GM23338 (cell line): ENCODE results near the gene PTPRO. TPM values are rescaled to one million over a fixed set of nuclear protein-coding genes. Genes with fewer than 3 reads are reported as not detected.

Experiments used
- ATAC-seq: fragments of 200-7000 bp; cut with Tn5 transposase; 3 replicates; pipeline ENCODE4 v1.9.1; 2020
- DNase-seq: peaks from one replicate; pipeline ENCODE4 v3.0.0-alpha.2; 2015; ENCODE audit warnings: low spot score
- H2AFZ ChIP-seq: fragments of 200-600 bp; sonication (generic); 2 replicates; pipeline ENCODE4 v1.8.0; 2016; ENCODE audit warnings: antibody characterized with exemption, mild to moderate bottlenecking, moderate library complexity
- H3F3A ChIP-seq: fragments of 200-600 bp; sonication (generic); replicated peaks from 2 replicates; pipeline ENCODE4 v1.8.0; 2017; ENCODE audit warnings: antibody characterized with exemption, mixed run types, low read depth
- H3K27ac ChIP-seq: fragments of 200-600 bp; sonication (generic); 2 replicates; pipeline ENCODE4 v1.6.1; 2016; ENCODE audit warnings: low read depth
- H3K27me3 ChIP-seq: fragments of 200-600 bp; sonication (generic); 2 replicates; pipeline ENCODE4 v1.8.0; 2016; ENCODE audit warnings: mild to moderate bottlenecking, mixed run types, moderate library complexity; ENCODE audit not compliant: insufficient read depth
- H3K36me3 ChIP-seq: fragments of 200-600 bp; sonication (generic); 2 replicates; pipeline ENCODE4 v1.8.0; 2016; ENCODE audit warnings: mild to moderate bottlenecking; ENCODE audit not compliant: insufficient read depth
- H3K4me1 ChIP-seq: fragments of 200-600 bp; sonication (generic); 2 replicates; pipeline ENCODE4 v1.8.0; 2016; ENCODE audit warnings: mild to moderate bottlenecking, moderate library complexity; ENCODE audit not compliant: insufficient read depth
- H3K4me2 ChIP-seq: fragments of 200-600 bp; sonication (generic); 2 replicates; pipeline ENCODE4 v1.7.1; 2017; ENCODE audit warnings: mixed run types
- H3K4me3 ChIP-seq: fragments of 200-600 bp; sonication (generic); 2 replicates; pipeline ENCODE4 v1.6.1; 2016; ENCODE audit warnings: mixed run types
- H3K79me2 ChIP-seq: fragments of 200-600 bp; sonication (generic); replicated peaks from 2 replicates; pipeline ENCODE4 v1.8.0; 2017; ENCODE audit warnings: mild to moderate bottlenecking; ENCODE audit not compliant: insufficient read depth
- H3K9me2 ChIP-seq: fragments of 200-600 bp; sonication (generic); 2 replicates; pipeline ENCODE4 v1.8.0; 2017; ENCODE audit not compliant: insufficient read depth
- H4K20me1 ChIP-seq: fragments of 200-600 bp; sonication (generic); replicated peaks from 2 replicates; pipeline ENCODE4 v1.8.0; 2017; ENCODE audit warnings: mild to moderate bottlenecking; ENCODE audit not compliant: insufficient read depth
- H3K27ac Mint-ChIP-seq: 2 replicates; pipeline ENCODE4 v1.8.0; 2020; ENCODE audit warnings: inconsistent platforms, mild to moderate bottlenecking, moderate library complexity, mixed read lengths
- H3K27me3 Mint-ChIP-seq: 3 replicates; pipeline ENCODE4 v1.8.0; 2022; ENCODE audit warnings: low read depth, mild to moderate bottlenecking, moderate library complexity, mixed read lengths, inconsistent platforms; ENCODE audit not compliant: insufficient read depth, poor library complexity
- H3K36me3 Mint-ChIP-seq: 3 replicates; pipeline ENCODE4 v1.8.0; 2021; ENCODE audit warnings: low read depth, mild to moderate bottlenecking, inconsistent platforms, moderate library complexity, mixed read lengths
- H3K4me1 Mint-ChIP-seq: 3 replicates; pipeline ENCODE4 v1.8.0; 2020; ENCODE audit warnings: mild to moderate bottlenecking, inconsistent platforms, mixed read lengths
- H3K4me3 Mint-ChIP-seq: 3 replicates; pipeline ENCODE4 v1.8.0; 2021; ENCODE audit warnings: moderate library complexity, mild to moderate bottlenecking, inconsistent platforms, mixed read lengths
- H3K9me3 Mint-ChIP-seq: 3 replicates; pipeline ENCODE4 v1.8.0; 2020; ENCODE audit warnings: moderate library complexity, mild to moderate bottlenecking, inconsistent platforms, mixed read lengths
- CREB1 ChIP-seq: fragments of 250-450 bp; sonication (Bioruptor Pico); IDR thresholded peaks from 2 replicates; pipeline ENCODE4 v1.5.0; 2020; ENCODE audit warnings: low read depth, mild to moderate bottlenecking, moderate library complexity
- EZH2 ChIP-seq: fragments of 200-600 bp; sonication (generic); IDR thresholded peaks from one replicate; pipeline ENCODE4 v1.8.0; 2017; ENCODE audit warnings: antibody characterized with exemption, mild to moderate bottlenecking, low read depth; ENCODE audit not compliant: unreplicated experiment
- EZH2phosphoT487 ChIP-seq: fragments of 200-600 bp; sonication (generic); IDR thresholded peaks from one replicate; pipeline ENCODE4 v1.8.1; 2018; ENCODE audit warnings: antibody characterized with exemption; ENCODE audit not compliant: unreplicated experiment
- JUNB ChIP-seq: IDR thresholded peaks from one replicate; pipeline ENCODE4 v1.6.1; 2016; ENCODE audit warnings: antibody characterized with exemption; ENCODE audit not compliant: unreplicated experiment
- NANOG ChIP-seq: IDR thresholded peaks from 2 replicates; pipeline ENCODE4 v1.6.1; 2016; ENCODE audit warnings: antibody characterized with exemption, borderline replicate concordance
- POLR2AphosphoS5 ChIP-seq: IDR thresholded peaks from 2 replicates; pipeline ENCODE4 v1.6.1; 2016; ENCODE audit warnings: antibody characterized with exemption, low read depth
- STAT1 ChIP-seq: IDR thresholded peaks from one replicate; pipeline ENCODE4 v1.6.1; 2016; ENCODE audit warnings: antibody characterized with exemption; ENCODE audit not compliant: unreplicated experiment
- ZNF114 ChIP-seq: fragments of 250-450 bp; sonication (Bioruptor Pico); IDR thresholded peaks from 2 replicates; pipeline ENCODE4 v1.5.0; 2020; ENCODE audit warnings: mild to moderate bottlenecking, moderate library complexity
- ZNF331 ChIP-seq: fragments of 250-450 bp; sonication (Bioruptor Pico); IDR thresholded peaks from 2 replicates; pipeline ENCODE4 v1.5.0; 2020; ENCODE audit warnings: low read depth, mild to moderate bottlenecking, moderate library complexity
- polyA plus RNA-seq: library from polyadenylated mRNA; unstranded; fragments of >200 nt; fragmentation: Nextera tagmentation; extraction: Ambion mirVana; gene quantifications from 2 replicates; pipeline ENCODE4 v1.2.1, GENCODE V29; 2016
- total RNA-seq: library from RNA; depleted of rRNA; stranded (reverse); fragments of >200 nt; shearing (Covaris generic); gene quantifications from 2 replicates; pipeline ENCODE4 v1.2.3, GENCODE V29; 2014
- TF ChIP-seq, protein P1 (sequence below): IDR thresholded peaks from one replicate; pipeline ENCODE4 v1.6.1; 2018; ENCODE audit warnings: antibody characterized with exemption; ENCODE audit not compliant: unreplicated experiment
- TF ChIP-seq, protein P2 (sequence below): IDR thresholded peaks from 2 replicates; pipeline ENCODE4 v1.6.1; 2016; ENCODE audit warnings: antibody characterized with exemption
- TF ChIP-seq, protein P3 (sequence below), 2 experiments: fragments of 200-600 bp in 1 of 2; sonication (generic) in 1 of 2; conservative IDR thresholded peaks; 2 replicates each; pipeline versions ENCODE4 v1.5.1 to v1.6.1; 2016 to 2017; ENCODE audit warnings: antibody characterized with exemption in 2 of 2, low read depth in 2 of 2, mild to moderate bottlenecking in 2 of 2, moderate library complexity in 1 of 2
- TF ChIP-seq, protein P4 (sequence below): fragments of 250-450 bp; sonication (Bioruptor Pico); IDR thresholded peaks from 2 replicates; pipeline ENCODE4 v1.5.0; 2020; ENCODE audit warnings: mild to moderate bottlenecking, moderate library complexity

The PTPRO gene
- total and polyA plus RNA-seq, 2 experiments from 2014 or later, result 1.4 to 1.5 TPM

DNA sequence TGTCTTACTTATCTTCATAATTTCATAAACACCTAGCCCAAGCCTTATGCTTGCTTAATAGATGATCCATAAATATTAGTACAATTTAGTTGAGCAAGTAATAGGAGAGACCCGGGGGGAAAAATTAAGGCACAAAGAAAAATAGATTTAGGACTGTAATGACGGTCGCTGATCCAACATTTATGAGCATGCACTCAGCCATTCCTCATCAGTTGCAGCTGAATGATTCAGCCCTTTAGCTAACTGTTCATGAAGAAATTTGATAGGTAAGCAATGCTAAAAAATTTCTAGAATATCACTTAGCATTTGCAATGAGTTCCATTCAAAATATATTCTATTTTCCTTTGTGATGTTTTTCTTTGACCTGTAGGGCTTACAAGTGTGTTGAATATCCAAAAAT lies 163.2 kb downstream of the PTPRO start:
- no peaks in the 10 kb centered on the region for H3K9me3 Mint-ChIP-seq
- H3F3A ChIP-seq, result no peaks in the 10 kb centered on the region
- H3K4me1 Mint-ChIP-seq, result no peaks in the 10 kb centered on the region
- no peaks in the 10 kb centered on the region for H3K36me3 Mint-ChIP-seq
- no peak overlapping the region for H3K4me2 ChIP-seq
- no peaks in the 10 kb centered on the region for H3K79me2 ChIP-seq
- no peaks in the 10 kb centered on the region for H3K9me2 ChIP-seq
- H3K27ac Mint-ChIP-seq, result no peak overlapping the region
- H3K27me3 Mint-ChIP-seq, result no peaks in the 10 kb centered on the region
- H3K4me1 ChIP-seq, result no peaks in the 10 kb centered on the region
- no peak for DNase-seq
- no peak for ATAC-seq
- H2AFZ ChIP-seq, result no peak overlapping the region
- H3K27ac ChIP-seq, result no peak overlapping the region
- no peak overlapping the region for H3K4me3 ChIP-seq
- no peaks in the 10 kb centered on the region for H4K20me1 ChIP-seq
- no peak overlapping the region for H3K4me3 Mint-ChIP-seq
- H3K27me3 ChIP-seq, result no peaks in the 10 kb centered on the region
- no peaks in the 10 kb centered on the region for H3K36me3 ChIP-seq
- no peak for TF ChIP-seq NANOG
- no peak for TF ChIP-seq POLR2AphosphoS5
- TF ChIP-seq ZNF114 (CRISPR knock-in tag), result no peak
- TF ChIP-seq JUNB, result no peak
- no peak for TF ChIP-seq STAT1
- TF ChIP-seq, protein P1, sequence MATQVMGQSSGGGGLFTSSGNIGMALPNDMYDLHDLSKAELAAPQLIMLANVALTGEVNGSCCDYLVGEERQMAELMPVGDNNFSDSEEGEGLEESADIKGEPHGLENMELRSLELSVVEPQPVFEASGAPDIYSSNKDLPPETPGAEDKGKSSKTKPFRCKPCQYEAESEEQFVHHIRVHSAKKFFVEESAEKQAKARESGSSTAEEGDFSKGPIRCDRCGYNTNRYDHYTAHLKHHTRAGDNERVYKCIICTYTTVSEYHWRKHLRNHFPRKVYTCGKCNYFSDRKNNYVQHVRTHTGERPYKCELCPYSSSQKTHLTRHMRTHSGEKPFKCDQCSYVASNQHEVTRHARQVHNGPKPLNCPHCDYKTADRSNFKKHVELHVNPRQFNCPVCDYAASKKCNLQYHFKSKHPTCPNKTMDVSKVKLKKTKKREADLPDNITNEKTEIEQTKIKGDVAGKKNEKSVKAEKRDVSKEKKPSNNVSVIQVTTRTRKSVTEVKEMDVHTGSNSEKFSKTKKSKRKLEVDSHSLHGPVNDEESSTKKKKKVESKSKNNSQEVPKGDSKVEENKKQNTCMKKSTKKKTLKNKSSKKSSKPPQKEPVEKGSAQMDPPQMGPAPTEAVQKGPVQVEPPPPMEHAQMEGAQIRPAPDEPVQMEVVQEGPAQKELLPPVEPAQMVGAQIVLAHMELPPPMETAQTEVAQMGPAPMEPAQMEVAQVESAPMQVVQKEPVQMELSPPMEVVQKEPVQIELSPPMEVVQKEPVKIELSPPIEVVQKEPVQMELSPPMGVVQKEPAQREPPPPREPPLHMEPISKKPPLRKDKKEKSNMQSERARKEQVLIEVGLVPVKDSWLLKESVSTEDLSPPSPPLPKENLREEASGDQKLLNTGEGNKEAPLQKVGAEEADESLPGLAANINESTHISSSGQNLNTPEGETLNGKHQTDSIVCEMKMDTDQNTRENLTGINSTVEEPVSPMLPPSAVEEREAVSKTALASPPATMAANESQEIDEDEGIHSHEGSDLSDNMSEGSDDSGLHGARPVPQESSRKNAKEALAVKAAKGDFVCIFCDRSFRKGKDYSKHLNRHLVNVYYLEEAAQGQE, result no peak
- TF ChIP-seq ZNF331, result no peak
- no peak for TF ChIP-seq EZH2
- TF ChIP-seq EZH2phosphoT487, result no peak
- TF ChIP-seq, protein P2, sequence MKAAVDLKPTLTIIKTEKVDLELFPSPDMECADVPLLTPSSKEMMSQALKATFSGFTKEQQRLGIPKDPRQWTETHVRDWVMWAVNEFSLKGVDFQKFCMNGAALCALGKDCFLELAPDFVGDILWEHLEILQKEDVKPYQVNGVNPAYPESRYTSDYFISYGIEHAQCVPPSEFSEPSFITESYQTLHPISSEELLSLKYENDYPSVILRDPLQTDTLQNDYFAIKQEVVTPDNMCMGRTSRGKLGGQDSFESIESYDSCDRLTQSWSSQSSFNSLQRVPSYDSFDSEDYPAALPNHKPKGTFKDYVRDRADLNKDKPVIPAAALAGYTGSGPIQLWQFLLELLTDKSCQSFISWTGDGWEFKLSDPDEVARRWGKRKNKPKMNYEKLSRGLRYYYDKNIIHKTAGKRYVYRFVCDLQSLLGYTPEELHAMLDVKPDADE, result no peak
- TF ChIP-seq CREB1 (CRISPR knock-in tag), result no peak
- TF ChIP-seq, protein P3, sequence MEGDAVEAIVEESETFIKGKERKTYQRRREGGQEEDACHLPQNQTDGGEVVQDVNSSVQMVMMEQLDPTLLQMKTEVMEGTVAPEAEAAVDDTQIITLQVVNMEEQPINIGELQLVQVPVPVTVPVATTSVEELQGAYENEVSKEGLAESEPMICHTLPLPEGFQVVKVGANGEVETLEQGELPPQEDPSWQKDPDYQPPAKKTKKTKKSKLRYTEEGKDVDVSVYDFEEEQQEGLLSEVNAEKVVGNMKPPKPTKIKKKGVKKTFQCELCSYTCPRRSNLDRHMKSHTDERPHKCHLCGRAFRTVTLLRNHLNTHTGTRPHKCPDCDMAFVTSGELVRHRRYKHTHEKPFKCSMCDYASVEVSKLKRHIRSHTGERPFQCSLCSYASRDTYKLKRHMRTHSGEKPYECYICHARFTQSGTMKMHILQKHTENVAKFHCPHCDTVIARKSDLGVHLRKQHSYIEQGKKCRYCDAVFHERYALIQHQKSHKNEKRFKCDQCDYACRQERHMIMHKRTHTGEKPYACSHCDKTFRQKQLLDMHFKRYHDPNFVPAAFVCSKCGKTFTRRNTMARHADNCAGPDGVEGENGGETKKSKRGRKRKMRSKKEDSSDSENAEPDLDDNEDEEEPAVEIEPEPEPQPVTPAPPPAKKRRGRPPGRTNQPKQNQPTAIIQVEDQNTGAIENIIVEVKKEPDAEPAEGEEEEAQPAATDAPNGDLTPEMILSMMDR (conservative IDR thresholded peaks at IDR 0.05; ENCODE audit: low read depth in 2 of 2), result no peak
- TF ChIP-seq, protein P4, sequence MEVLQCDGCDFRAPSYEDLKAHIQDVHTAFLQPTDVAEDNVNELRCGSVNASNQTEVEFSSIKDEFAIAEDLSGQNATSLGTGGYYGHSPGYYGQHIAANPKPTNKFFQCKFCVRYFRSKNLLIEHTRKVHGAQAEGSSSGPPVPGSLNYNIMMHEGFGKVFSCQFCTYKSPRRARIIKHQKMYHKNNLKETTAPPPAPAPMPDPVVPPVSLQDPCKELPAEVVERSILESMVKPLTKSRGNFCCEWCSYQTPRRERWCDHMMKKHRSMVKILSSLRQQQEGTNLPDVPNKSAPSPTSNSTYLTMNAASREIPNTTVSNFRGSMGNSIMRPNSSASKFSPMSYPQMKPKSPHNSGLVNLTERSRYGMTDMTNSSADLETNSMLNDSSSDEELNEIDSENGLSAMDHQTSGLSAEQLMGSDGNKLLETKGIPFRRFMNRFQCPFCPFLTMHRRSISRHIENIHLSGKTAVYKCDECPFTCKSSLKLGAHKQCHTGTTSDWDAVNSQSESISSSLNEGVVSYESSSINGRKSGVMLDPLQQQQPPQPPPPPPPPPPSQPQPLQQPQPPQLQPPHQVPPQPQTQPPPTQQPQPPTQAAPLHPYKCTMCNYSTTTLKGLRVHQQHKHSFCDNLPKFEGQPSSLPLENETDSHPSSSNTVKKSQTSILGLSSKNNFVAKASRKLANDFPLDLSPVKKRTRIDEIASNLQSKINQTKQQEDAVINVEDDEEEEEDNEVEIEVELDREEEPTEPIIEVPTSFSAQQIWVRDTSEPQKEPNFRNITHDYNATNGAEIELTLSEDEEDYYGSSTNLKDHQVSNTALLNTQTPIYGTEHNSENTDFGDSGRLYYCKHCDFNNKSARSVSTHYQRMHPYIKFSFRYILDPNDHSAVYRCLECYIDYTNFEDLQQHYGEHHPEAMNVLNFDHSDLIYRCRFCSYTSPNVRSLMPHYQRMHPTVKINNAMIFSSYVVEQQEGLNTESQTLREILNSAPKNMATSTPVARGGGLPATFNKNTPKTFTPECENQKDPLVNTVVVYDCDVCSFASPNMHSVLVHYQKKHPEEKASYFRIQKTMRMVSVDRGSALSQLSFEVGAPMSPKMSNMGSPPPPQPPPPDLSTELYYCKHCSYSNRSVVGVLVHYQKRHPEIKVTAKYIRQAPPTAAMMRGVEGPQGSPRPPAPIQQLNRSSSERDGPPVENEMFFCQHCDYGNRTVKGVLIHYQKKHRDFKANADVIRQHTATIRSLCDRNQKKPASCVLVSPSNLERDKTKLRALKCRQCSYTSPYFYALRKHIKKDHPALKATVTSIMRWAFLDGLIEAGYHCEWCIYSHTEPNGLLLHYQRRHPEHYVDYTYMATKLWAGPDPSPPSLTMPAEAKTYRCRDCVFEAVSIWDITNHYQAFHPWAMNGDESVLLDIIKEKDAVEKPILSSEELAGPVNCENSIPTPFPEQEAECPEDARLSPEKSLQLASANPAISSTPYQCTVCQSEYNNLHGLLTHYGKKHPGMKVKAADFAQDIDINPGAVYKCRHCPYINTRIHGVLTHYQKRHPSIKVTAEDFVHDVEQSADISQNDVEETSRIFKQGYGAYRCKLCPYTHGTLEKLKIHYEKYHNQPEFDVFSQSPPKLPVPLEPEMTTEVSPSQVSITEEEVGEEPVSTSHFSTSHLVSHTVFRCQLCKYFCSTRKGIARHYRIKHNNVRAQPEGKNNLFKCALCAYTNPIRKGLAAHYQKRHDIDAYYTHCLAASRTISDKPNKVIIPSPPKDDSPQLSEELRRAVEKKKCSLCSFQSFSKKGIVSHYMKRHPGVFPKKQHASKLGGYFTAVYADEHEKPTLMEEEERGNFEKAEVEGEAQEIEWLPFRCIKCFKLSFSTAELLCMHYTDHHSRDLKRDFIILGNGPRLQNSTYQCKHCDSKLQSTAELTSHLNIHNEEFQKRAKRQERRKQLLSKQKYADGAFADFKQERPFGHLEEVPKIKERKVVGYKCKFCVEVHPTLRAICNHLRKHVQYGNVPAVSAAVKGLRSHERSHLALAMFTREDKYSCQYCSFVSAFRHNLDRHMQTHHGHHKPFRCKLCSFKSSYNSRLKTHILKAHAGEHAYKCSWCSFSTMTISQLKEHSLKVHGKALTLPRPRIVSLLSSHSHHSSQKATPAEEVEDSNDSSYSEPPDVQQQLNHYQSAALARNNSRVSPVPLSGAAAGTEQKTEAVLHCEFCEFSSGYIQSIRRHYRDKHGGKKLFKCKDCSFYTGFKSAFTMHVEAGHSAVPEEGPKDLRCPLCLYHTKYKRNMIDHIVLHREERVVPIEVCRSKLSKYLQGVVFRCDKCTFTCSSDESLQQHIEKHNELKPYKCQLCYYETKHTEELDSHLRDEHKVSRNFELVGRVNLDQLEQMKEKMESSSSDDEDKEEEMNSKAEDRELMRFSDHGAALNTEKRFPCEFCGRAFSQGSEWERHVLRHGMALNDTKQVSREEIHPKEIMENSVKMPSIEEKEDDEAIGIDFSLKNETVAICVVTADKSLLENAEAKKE (CRISPR knock-in tag), result no peak
